Caco-2 (cell line): Measurements from ENCODE around the gene OSBPL5. TPM values are rescaled to one million over a fixed set of nuclear protein-coding genes. Genes with fewer than 3 reads are reported as not detected.
A peak's percentile ranks its signal among the peaks of the same experiment; 100 is the strongest.

Source experiments
- BruUV-seq: library from RNA; stranded (reverse); fragments of 400-500 nt; replicated peaks from 2 replicates; lab custom pipeline; 2021; lab: Mats Ljungman, UMichigan
- CTCF ChIA-PET: fragments of 300-600 bp; sonication (Branson Sonifier 250); formaldehyde crosslinking; loops from one replicate; lab custom pipeline; 2022; ENCODE audit warnings: antibody characterized with exemption; lab: Charles Lee
- POLR2A ChIA-PET: fragments of 300-600 bp; sonication (Branson Sonifier 250); formaldehyde crosslinking; loops from one replicate; lab custom pipeline; 2022; ENCODE audit warnings: antibody characterized with exemption; lab: Charles Lee
- DNase-seq, 2 experiments: peaks; one replicate each; pipeline versions ENCODE4 v3.0.0 to v3.0.0-alpha.2; 2020 to 2022
- H3K27me3 ChIP-seq: replicated peaks from 2 replicates; pipeline ENCODE4 v1.6.0; 2011; ENCODE audit warnings: low read length; ENCODE audit not compliant: control insufficient read depth, insufficient read depth
- H3K36me3 ChIP-seq: 2 replicates; pipeline ENCODE4 v1.5.1; 2011; ENCODE audit warnings: low read length; ENCODE audit not compliant: control insufficient read depth, insufficient read depth
- H3K4me1 ChIP-seq: fragments of 250-450 bp; sonication (Bioruptor Pico); 2 replicates; pipeline ENCODE4 v1.5.1; 2020; ENCODE audit warnings: mild to moderate bottlenecking
- H3K4me3 ChIP-seq: 2 replicates; pipeline ENCODE4 v1.5.1; 2011; ENCODE audit warnings: low read depth, mild to moderate bottlenecking, control low read depth, low read length
- H3K9me3 ChIP-seq: fragments of 250-450 bp; sonication (Bioruptor Pico); 2 replicates; pipeline ENCODE4 v1.5.1; 2020; ENCODE audit warnings: mild to moderate bottlenecking, moderate library complexity
- H3K27ac Mint-ChIP-seq: one replicate; pipeline ENCODE4 v1.8.0; 2022; ENCODE audit warnings: mixed read lengths; ENCODE audit not compliant: unreplicated experiment
- H3K27me3 Mint-ChIP-seq: one replicate; pipeline ENCODE4 v1.8.0; 2022; ENCODE audit warnings: mixed read lengths; ENCODE audit not compliant: insufficient read depth, unreplicated experiment
- H3K36me3 Mint-ChIP-seq: one replicate; pipeline ENCODE4 v1.8.0; 2022; ENCODE audit warnings: mild to moderate bottlenecking, mixed read lengths; ENCODE audit not compliant: insufficient read depth, unreplicated experiment
- H3K4me1 Mint-ChIP-seq: one replicate; pipeline ENCODE4 v1.8.0; 2022; ENCODE audit warnings: low read depth, mixed read lengths; ENCODE audit not compliant: unreplicated experiment
- H3K4me3 Mint-ChIP-seq: one replicate; pipeline ENCODE4 v1.8.0; 2022; ENCODE audit warnings: mild to moderate bottlenecking, moderate library complexity, mixed read lengths; ENCODE audit not compliant: unreplicated experiment
- H3K9me3 Mint-ChIP-seq: one replicate; pipeline ENCODE4 v1.8.0; 2022; ENCODE audit warnings: mixed read lengths; ENCODE audit not compliant: unreplicated experiment
- CTCF ChIP-seq, 2 experiments: fragments of 200-600 bp in 1 of 2; IDR thresholded peaks; 1 replicate in 1 of 2; 2 replicates in 1 of 2; pipeline versions ENCODE4 v1.5.1 to v1.8.0; 2011 to 2022; ENCODE audit warnings: antibody characterized with exemption in 1 of 2, control low read depth in 1 of 2, inconsistent platforms in 1 of 2, low read depth in 1 of 2, low read length in 1 of 2, mild to moderate bottlenecking in 1 of 2, moderate library complexity in 1 of 2; ENCODE audit not compliant: insufficient read depth in 1 of 2, severe bottlenecking in 1 of 2, unreplicated experiment in 1 of 2
- intact Hi-C: fragments of 100-400 bp; cut with micrococcal nuclease; formaldehyde crosslinking; loops from one replicate; pipeline ENCODE4 v1.10.0; 2022; ENCODE audit not compliant: unreplicated experiment
- total RNA-seq: library from RNA; stranded (reverse); gene quantifications from 2 replicates; pipeline ENCODE4 v1.2.3, GENCODE V29; 2022

OSBPL5 gene
- total RNA-seq, 1 experiment from 2014 or later = 4.9 TPM

GRCh38 chr11:3052567-3052966 is 112.5 kb downstream of the OSBPL5 start:
- no peaks in the 10 kb centered on the region for H3K27me3 ChIP-seq
- ChIA-PET CTCF (no interaction called here), POLR2A (no interaction called here)
- H3K4me1 Mint-ChIP-seq = no peaks in the 10 kb centered on the region
- DNase-seq = no peak
- no peak for TF ChIP-seq CTCF (IDR thresholded peaks at IDR 0.05; ENCODE audit: insufficient read depth in 1 of 2, low read depth in 1 of 2, low read length in 1 of 2, severe bottlenecking in 1 of 2, unreplicated experiment in 1 of 2)
- peaks cover 74% of the 10 kb centered on the region for H3K36me3 Mint-ChIP-seq
- H3K9me3 Mint-ChIP-seq = no peaks in the 10 kb centered on the region
- intact Hi-C loops = no loop called here
- H3K36me3 ChIP-seq = no peaks in the 10 kb centered on the region
- no peaks in the 10 kb centered on the region for H3K27me3 Mint-ChIP-seq
- no peaks in the 10 kb centered on the region for H3K4me1 ChIP-seq
- H3K27ac Mint-ChIP-seq = no peak overlapping the region
- no peak overlapping the region for H3K4me3 ChIP-seq
- H3K9me3 ChIP-seq = no peaks in the 10 kb centered on the region
- H3K4me3 Mint-ChIP-seq = no peak overlapping the region
- no TSS peak for BruUV-seq

- H3K9me3 Mint-ChIP-seq = no peaks in the 10 kb centered on the region
- H3K4me3 Mint-ChIP-seq = no peak overlapping the region
- Histone ChIP-seq H3K27me3 (no peaks in the 10 kb centered on the region), H3K36me3 (no peaks in the 10 kb centered on the region), H3K4me3 (no peak overlapping the region), H3K9me3 (no peaks in the 10 kb centered on the region), H3K4me1 (no peaks in the 10 kb centered on the region)
- H3K4me1 Mint-ChIP-seq = no peaks in the 10 kb centered on the region
- H3K36me3 Mint-ChIP-seq = peaks cover 74% of the 10 kb centered on the region
- H3K27me3 Mint-ChIP-seq = no peaks in the 10 kb centered on the region
- no peak for DNase-seq
- H3K27ac Mint-ChIP-seq = no peak overlapping the region
- CTCF ChIA-PET = interaction anchor here (1.0 kb wide), 1 partner anchor 40 kb away, joined by 7 read pairs; no protein-coding TSS in a partner anchor
- intact Hi-C loops = no loop called here
- no TSS peak for BruUV-seq
- TF ChIP-seq CTCF (IDR thresholded peaks at IDR 0.05; ENCODE audit: insufficient read depth in 1 of 2, low read depth in 1 of 2, low read length in 1 of 2, severe bottlenecking in 1 of 2, unreplicated experiment in 1 of 2) = no peak
- POLR2A ChIA-PET = no interaction called here
These were observed 113.0 kb downstream of the OSBPL5 start for GRCh38 chr11:3052109-3052479.

- Mint-ChIP-seq H3K9me3 (no peaks in the 10 kb centered on the region), H3K4me3 (no peak overlapping the region), H3K27ac (no peak overlapping the region), H3K27me3 (no peaks in the 10 kb centered on the region), H3K4me1 (no peaks in the 10 kb centered on the region), H3K36me3 (peaks cover 78% of the 10 kb centered on the region)
- intact Hi-C loops = loop anchor here (1.0 kb wide), 1 partner anchor 40 kb away; no protein-coding TSS in a partner anchor
- Histone ChIP-seq H3K9me3 (no peaks in the 10 kb centered on the region), H3K36me3 (no peaks in the 10 kb centered on the region), H3K4me1 (no peaks in the 10 kb centered on the region), H3K27me3 (no peaks in the 10 kb centered on the region), H3K4me3 (no peak overlapping the region)
- ChIA-PET POLR2A (interaction anchor here (0.7 kb wide), 1 partner anchor 59 kb away, joined by 3 read pairs; the partner anchor contains the start of gene NAP1L4), CTCF (interaction anchor here (0.9 to 1.0 kb wide), 2 partner anchors 40 to 113 kb away, joined by 3 to 7 read pairs; partner anchors contain the start of gene OSBPL5)
- TF ChIP-seq CTCF (IDR thresholded peaks at IDR 0.05; ENCODE audit: insufficient read depth in 1 of 2, low read depth in 1 of 2, low read length in 1 of 2, severe bottlenecking in 1 of 2, unreplicated experiment in 1 of 2) = peak in 1 of 2 experiments; percentile 19
- BruUV-seq = no TSS peak
- no peak for DNase-seq
These were observed 113.7 kb downstream of the OSBPL5 start for GRCh38 chr11:3051196-3052108.
